Measurements from ENCODE around the gene URB1.
"Not testable (repeated sequence)": the region's sequence is repeated elsewhere in the genome, so short reads cannot be mapped to it uniquely, and the experiment has no call there.

The URB1 gene, protein sequence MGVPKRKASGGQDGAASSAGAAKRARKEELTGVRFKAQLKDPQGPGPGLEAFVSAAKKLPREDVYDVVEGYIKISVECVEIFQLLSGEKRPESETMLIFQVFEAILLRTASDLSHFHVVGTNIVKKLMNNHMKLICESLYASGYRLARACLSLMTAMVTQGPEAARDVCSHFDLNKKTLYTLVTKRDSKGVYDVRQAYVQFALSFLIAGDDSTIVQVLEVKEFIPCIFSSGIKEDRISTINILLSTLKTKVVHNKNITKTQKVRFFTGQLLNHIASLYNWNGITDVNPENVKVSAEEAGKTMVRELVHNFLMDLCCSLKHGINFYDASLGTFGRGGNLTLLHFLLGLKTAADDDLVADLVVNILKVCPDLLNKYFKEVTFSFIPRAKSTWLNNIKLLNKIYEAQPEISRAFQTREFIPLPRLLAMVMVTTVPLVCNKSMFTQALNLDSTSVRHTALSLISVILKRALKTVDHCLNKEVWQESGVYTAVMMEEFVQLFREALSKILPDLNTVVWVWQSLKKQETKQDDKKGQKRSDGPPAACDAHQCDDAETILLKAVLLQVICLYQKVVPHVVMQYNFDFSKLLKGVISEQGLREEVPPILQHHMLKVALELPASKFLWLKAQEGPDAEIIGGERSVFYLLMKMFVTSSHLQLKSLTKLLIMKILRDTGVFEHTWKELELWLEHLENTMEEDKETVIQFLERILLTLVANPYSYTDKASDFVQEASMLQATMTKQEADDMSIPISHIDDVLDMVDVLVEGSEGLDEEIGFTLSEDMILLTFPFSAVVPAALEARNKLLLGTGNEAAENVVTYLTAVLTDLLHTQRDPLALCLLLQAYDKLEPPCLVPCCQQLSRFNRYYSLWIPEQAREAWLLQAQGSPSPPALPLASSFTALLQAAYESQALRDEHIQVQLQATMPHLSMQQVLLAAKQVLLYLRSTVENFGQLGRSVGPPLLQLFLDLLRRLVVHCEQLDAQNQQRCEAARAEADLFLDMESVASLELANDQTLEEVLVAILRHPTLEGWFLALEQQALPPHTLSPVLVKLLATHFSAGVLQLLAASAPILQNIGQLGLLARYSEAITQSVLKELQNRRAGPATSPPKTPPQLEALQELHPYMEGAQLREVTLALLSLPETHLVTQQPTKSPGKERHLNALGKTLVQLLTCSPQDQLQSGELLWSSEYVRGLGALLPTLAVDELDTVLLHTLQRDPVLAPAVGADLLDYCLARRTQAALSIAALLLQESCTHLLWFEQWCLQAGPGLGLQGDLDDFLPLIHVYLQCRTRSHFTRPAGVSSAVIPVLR (N-terminal part only)

DNA sequence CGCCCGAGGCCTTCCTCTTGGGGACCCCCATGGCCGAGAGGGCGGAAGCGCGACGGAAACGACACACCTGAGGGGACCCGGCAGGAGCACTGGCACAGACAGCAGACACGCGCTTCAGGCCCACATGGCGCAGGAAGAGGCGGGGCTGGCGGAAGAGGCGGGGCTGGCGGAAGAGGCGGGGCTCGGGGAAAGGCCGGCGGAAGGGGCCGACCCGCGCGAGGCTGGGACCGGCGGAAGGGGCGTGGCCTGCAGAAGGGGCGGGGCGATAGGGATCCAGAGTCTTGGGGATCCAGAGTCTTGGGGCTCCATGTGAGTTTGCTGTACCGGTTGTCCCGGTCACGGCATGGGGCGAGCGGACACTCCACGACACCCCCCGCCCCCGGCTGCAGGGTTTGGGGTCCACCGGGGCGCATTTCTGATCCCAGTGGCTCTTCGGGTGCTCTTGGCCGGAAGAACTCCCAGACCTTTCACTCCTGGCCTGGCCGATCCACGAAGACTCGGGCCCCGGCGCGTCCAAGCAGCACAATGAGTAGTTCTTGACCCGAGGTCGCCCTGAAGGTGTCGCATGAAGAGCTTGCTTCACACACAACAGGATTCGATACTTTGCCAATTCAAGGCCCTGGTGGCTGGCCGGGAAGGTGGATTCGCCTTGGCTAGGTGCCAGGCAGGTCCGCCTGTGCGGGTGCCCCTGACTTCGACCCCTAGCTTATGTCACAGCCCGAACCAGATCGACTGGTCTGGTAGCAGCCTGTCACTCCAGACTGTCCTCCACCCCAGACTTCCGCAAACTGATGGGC, at the start of gene URB1:
URB1 (minus strand) TSS at position 133 of the 797 bp plus-strand sequence; CDS start at position 31, 102 bp downstream.
- FAIRE-seq = no peak

DNA sequence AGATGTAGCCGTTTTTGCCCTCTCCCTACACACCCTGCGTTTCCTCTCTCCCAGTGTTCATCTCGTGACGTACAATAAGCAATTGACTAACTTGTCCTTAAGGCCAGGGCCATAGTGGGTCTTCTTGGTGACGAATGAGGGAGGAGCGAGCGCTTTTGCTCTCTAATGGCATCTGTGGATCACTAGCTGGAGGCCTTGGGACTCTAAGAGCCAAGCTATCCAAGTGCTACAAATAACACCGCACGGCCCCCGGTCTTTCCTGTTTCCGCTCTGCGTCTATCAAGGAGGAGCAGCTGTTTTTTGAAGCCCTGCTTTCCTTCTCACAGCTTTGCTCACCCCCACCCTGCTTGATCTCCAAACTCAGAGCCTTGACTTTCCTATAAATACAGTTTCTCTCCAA, 44.9 kb upstream of the URB1 start:
- no peak for FAIRE-seq

DNA sequence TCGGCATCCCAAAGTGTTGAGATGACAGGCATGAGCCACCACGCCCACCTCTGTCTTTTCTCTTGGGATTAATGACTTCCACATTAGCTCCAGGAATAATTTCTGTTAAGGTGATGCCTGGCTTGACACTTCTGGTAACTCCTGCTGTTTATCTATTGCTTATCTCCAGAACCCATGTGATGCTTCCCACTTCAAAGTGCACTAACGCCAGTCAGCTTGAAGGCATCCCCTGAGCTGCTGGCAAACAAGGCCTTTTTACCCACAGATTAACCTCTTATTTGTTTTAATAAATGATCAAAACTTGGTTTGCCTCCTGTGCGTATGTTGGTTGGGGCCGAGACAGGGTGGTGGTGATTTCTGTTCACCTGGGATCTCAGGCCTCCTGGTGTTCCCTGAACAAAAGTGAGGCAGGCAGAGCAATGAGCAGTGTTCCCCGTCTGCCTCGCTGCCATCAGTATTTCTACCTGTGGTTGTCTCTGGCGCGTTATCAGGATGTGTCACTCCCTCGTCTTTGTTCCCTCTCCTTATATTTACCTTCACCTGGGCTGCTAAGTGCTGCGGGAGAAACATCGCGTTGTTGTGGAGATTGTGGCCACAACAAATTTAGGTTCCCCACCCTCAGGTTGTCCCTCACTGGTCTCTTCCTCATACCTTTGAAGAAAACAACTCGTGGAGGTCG, 40.3 kb upstream of the URB1 start:
- FAIRE-seq = not testable (repeated sequence)

DNA sequence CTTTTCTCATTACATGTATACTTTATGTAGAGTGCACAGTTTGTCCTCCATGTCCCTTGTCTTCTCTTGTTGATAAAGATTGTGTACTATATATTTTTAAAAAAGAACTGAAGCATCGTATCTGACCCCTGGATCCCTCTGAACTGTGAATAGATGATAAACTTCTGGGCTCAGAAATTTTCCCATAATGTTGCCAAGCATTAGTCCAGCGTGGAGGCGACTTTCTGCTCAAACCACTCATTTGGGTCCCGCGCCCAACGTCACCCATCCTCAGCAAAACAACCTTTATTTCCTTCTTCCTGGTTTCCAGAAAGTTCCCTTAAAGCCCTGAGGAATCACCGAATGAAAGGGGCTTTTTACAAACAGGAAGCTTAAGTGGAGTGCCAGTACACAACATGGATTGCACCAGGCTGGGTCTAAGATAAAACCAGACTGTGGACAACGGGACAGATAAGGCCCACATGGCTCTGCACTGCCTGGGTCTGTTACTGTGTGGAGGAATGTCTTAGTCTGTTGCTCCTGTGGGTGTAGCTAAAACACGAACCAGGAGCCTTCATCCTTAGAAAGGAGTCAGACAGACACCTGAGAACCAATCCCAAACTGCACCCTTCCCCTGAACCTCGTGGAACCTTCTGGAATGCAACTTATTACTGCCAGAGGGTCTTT, 35.3 kb upstream of the URB1 start:
- no peak for FAIRE-seq

DNA sequence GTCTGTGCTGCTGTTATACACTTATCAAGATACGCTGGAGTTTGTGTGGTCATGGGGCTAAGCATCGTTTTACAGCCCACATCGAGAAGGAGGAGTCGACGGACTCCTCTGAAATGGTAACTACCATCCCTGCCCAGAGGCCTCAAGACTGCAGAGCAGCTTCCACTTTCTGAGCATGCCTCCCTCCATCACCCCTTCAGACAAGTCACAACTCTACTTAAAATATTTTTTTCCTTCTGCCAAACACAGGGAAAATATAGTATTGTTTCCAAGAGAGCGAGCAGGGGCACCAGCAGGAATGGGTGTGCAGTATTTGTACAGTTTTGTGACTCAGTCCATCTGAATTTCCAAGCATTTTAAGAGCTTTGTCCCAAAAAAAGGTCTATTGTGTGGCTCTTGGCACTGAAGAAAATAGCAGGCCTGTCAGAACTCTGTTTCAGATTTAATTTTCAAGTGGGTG, 33.8 kb upstream of the URB1 start:
- FAIRE-seq = no peak

DNA sequence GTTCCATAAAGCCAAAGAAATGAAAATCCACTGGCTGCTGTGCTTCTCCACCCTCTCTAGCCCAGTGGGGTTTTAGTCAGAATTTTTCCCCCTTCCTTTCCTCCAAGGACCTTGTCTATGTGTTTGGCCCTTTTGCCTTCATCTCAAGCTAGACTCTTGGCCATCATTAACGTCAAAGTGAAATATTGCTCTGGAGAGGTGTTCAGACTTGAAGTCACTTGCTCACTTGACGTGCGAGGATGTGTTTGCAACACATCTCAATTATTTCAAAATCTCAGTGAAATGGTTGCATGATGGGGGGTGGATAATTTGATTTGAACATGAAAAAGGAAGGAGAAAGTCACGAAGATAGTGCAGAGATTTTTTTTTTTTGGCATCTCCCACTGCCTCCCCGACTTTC, 33.3 kb upstream of the URB1 start:
- FAIRE-seq = no peak

DNA sequence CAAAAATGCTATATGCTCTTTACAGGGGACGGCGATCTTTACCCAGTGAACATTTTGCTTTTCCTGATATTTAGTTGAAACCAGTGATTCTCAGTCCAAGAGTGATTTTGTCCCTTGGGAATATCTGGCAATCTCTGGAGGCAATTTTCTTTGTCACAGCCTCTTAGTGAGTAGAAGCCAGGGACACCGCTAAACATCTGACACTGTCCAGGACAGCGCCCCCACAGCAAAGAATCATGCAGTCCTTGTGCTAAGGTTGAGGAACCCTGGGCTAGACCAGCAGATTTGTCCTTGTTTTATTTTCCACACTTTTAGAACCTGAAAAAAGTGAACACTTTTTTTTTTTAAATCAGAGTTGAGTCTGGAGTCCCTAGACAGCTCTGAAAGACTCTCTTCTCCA, 32.8 kb upstream of the URB1 start:
- no peak for FAIRE-seq

DNA sequence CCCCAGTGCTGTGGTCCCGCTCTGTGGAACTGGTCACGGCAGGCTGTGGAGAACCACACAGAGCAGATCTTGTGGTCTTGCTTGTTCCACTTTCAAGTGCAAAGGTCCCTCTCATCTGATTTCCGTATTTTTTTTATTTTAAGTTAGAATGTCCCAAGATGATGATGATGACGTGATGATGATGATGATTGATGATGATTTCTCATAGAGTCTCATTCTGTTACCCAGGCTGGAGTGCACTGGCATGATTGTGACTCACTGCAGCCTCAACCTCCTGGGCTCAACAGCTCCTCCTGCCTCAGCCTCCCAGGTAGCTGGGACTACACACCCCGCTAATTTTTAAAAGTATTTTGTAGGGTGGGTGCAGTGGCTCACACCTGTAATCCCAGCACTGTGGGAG, 31.9 kb upstream of the URB1 start:
- FAIRE-seq = no peak

DNA sequence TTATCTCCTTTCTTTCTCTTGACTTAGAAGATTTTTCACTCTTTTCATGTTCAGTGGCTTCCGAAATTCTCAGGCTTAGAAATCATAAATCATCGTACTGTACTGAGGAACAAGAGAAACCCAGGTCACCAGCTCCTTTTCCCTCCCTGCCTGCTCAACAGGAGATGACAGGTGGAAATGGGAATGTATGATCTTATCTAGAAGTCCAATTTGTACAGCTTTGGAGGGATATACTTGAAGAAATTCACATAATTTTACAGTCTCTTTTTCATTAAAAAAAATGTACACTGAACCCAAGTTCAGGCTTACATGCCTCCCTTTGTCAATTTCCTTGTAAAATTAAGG, 31.4 kb upstream of the URB1 start:
- no peak for FAIRE-seq

DNA sequence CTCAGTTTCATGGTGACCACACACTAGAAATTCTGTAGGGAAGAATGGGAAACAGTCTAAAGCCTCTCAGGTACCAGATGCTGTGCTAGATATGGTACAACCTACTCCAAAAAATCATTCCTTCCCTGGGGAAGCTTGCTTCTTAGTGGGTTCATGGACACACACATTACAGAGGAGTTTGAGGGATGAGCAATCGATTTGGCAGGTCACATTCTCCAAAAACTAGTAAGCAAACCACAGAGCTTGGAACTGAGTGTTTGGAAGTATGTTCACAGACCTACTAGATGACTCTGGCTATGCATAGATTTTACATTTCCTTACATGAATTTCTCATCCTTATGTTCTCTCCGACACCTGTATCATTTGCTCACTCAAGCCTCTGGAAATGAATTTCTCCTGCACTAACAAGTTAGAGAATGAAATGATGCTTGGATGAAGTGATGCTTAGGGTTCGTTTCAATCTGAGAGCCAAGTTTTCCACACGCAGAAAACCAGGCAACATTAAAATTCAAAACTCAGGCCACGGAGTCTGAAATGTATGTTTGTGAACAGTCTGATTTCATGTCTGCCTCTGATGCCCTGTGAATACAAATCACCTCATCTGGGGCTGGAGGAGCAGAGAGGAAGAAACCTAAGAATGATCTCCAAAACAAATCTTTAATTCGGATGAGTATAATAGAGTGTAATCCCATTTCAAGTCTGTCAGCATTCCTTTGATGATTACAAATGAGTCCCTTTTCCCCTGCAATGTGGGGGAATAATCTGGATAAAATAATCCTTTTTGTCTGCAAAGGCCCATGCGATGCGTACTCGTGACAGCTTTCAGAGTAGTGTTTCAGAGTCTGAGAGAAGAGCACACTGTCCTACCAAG, 30.7 kb upstream of the URB1 start:
- no peak for FAIRE-seq

DNA sequence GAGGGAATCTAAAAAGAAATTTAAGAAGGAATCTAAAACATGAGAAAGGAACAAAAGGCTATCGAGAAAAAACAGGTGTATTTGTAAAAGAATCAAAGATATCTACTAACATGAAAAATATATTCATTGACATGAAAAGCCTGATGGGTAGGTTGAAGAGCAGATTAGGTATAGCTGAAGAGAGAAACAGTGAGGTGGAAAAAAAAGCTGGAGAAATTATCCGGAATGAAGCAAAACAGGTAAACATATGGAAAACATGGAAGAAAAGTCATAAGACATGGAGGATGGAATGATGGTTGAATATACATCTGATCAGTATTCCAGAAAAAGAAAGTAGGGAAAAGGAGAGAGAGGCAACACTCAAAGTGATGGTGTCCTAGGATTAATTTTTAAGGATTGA, 29.3 kb upstream of the URB1 start:
- FAIRE-seq = no peak

DNA sequence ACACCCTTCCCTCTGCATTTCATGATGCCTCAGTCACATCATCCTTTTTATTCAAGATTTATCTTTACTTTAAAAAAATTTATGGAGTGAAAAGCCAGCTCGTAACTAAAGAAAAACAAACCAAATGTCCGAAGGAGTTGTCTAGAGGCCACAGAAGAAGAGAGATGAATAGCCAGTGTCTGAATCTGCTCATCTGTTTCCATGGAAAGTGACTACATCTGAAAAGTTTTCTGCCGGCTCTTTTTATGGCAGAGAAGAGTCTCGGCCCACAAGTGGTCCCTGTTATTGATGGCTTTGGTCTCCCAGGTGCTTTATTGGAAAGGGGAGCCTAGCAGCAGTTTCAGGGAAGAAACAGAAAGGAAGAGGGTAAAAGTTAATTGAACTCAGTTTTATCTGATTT, 25.3 kb upstream of the URB1 start:
- no peak for FAIRE-seq

DNA sequence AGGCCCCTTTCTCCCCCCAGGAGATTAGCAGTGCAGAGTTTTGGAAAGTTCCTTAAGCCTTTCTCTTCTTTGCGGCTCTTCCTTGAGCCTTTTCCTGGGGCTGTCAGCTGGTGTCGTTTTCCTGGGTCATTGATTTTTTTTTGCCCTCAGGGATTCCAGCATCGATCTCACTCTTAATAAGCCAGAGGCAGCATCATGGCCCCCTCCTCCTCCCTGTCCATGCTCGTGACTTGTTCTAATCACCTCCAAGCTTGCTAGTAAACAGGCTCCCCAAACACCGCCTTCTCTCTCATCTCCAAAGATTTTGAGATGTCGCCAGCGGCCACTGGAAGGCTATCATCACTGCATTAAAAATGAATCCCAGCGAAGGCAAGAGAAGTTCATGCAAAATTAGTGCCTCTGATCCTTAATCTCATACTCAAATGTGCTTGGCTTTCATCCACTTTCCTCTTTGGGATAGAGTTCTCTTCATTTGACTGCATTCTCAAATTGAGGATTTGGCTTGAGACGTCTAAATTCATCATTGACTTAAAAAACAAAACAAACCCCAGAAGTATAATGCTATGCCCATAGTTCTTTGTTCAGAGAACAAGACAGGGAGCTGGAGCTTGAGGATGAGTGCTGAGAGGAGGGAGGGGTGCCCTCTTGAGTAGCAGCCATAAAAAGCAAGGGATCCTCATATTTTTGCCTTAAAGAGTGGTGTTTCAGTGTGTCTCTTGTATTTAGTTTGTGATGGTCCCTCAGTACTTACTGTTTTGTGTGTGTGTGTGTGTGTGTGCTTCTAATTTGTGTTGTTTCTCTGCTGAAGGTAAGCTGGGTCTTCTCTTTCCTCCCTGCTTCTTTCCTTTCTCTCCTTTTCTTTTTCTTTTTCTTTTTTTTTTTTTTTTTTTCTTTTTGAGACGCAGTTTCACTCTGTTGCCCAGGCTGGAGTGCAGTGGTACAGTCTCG, 22.9 kb upstream of the URB1 start:
- FAIRE-seq = no peak

DNA sequence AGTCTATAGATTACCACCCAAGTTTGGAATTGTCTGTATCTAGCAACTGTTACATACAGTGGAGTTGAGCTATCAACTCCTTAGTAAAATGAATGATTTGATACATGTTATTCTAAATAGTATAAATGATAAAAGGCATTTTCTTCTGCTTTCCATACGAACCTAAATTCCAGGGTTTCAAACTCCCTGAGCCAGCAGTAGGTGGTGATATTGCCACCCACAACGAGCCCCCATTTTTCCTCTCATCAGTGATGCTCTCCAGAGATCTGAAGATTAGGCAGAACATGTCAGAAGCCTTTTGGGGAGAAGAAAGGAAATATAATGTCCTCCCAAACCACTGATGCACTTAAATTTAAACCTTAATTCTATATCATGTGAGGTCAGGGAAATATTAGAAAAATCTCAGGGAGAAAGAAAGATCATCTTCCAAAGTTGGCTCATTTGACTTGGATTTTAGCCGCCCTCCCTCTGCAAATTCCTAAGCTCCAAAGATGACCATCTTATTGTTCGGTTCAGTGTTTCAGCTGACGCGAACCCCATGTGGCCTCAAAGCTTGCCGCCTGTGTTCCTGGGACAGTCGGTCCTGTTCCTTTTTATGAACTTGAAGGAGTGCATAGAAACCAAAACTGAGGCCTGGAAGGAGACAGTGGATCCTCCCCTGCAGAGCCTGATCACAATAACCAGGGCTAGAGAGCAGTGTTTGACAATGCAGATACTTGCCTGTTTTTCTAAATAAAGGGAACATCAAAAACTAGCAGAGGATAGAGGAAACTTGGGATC, 22.0 kb upstream of the URB1 start:
- FAIRE-seq = no peak

DNA sequence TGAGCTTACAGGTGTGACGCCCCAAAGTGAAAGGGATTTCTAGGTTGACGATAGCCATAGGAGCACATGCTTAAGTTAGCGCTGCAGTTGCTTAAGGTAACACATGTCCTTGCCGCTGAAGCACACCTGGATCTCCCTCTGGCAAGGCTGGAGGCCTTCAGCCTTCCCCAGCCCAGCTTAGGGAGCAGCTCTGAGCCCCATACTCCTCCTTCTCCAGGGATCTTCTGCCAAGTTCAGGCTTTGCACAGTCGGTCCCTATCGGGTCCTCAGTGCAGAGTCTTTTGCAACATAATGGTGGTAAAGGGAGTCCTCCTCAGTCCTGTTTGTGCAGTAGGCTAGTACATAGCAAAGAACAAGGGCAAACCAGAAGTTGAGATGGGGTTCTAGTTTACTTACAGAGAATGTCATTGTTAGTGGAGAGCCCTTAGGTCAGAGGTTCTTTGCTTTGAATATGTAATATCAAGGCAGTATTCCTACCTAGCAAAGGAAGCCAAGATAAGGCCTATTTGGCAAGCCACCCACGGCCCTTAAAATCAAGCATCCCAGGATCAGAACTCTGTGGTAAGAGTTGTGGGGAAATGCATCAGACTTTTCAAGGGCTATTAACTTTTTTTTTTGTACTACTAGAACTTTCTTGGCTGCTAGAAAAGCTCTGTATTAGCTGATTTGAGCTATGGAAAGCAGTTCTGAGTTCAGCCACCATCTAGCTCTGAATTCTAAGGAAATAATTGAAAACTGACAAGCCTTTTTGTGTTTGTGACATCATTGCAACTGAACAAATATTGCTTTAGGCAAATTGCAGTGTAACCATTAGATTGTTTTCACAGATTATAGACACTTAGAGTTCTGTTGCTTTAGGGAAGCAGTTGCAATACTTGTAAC, 21.1 kb upstream of the URB1 start:
- FAIRE-seq = no peak

DNA sequence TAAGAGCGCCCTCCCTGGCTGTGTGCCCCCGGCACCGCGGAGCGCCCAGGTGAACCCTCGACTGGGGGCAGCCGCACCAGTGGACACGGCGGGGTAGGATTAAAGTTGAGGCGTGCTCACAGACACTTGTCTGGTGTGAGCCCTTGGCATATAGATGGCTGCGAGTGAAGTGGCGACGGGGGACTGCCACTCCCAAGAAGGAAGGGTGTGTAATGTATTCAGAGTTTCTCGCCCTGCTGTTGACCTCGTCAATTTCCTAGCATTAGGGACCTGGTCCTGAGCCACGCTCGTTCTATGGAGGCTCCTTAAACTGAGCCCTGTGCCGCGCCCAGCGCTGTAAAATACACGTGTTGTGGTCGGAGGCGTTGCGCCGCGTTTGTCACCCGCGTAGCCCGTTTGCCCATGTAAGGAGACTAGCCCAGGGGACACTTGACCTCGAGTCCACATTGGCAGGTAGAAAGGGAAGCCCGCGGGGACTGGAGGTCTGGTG, 20.2 kb upstream of the URB1 start:
- no peak for FAIRE-seq

Data from islet of Langerhans (tissue), 1 donor.